B cell (primary cell): ENCODE data around the gene NLRP1. TPM values are rescaled to one million over a fixed set of nuclear protein-coding genes. Genes with fewer than 3 reads are reported as not detected.

Experiments
- ATAC-seq: fragments of 200-7000 bp; cut with Tn5 transposase; one replicate; pipeline ENCODE4 v1.10.0; 2021; ENCODE audit warnings: low read depth, mild to moderate bottlenecking, moderate number of reproducible peaks, moderate library complexity
- CTCF ChIA-PET: fragments of 350-600 bp; sonication (Branson Sonifier 250); formaldehyde crosslinking; loops from one replicate; lab custom pipeline; 2021; ENCODE audit warnings: antibody characterized with exemption, inconsistent platforms; lab: Charles Lee
- POLR2A ChIA-PET: fragments of 350-600 bp; sonication (Branson Sonifier 250); formaldehyde crosslinking; loops from one replicate; lab custom pipeline; 2021; ENCODE audit warnings: antibody characterized with exemption; lab: Charles Lee
- DNase-seq: peaks from one replicate; pipeline ENCODE4 v3.0.0; 2013
- H2AFZ ChIP-seq: 2 replicates; pipeline ENCODE4 v1.6.1; 2012; ENCODE audit warnings: mild to moderate bottlenecking, low read depth, low read length; ENCODE audit not compliant: insufficient read depth, poor library complexity, severe bottlenecking
- H3K27ac ChIP-seq, 2 donors: 1 replicate in 1 of 2; 2 replicates in 1 of 2; pipeline ENCODE4 v1.5.1; 2012 to 2013; ENCODE audit warnings: low read length in 2 of 2, mild to moderate bottlenecking in 2 of 2, moderate library complexity in 1 of 2
- H3K27me3 ChIP-seq, 4 experiments: fragments of 200-600 bp in 1 of 4; sonication (generic) in 1 of 4; replicated peaks in 1 of 4; 1 replicate in 2 of 4; 2 replicates in 2 of 4; pipeline versions ENCODE4 v1.6.1 to v1.7.0; 2013 to 2016; ENCODE audit warnings: low read length in 3 of 4, mild to moderate bottlenecking in 2 of 4, mixed read lengths in 1 of 4, moderate library complexity in 1 of 4; ENCODE audit not compliant: insufficient read depth in 4 of 4, control insufficient read depth in 3 of 4; ENCODE audit errors: control extremely low read depth in 1 of 4
- H3K36me3 ChIP-seq, 2 experiments: replicated peaks in 1 of 2; 1 replicate in 1 of 2; 2 replicates in 1 of 2; pipeline versions ENCODE4 v1.6.1 to v1.7.1; 2013; ENCODE audit warnings: low read length in 1 of 2; ENCODE audit not compliant: insufficient read depth in 2 of 2, control insufficient read depth in 1 of 2; ENCODE audit errors: control extremely low read depth in 1 of 2, extremely low read depth in 1 of 2
- H3K4me1 ChIP-seq, 2 donors: fragments of 200-600 bp in 1 of 2; sonication (generic) in 1 of 2; 1 replicate in 1 of 2; 2 replicates in 1 of 2; pipeline versions ENCODE4 v1.5.1 to v1.6.1; 2013 to 2017; ENCODE audit warnings: low read length in 2 of 2; ENCODE audit not compliant: control insufficient read depth in 2 of 2, insufficient read depth in 2 of 2
- H3K4me2 ChIP-seq: replicated peaks from 2 replicates; pipeline ENCODE3; 2012; ENCODE audit warnings: mild to moderate bottlenecking, low read depth, low read length; ENCODE audit not compliant: poor library complexity, severe bottlenecking
- H3K4me3 ChIP-seq, 5 experiments: fragments of 200-600 bp in 1 of 5; sonication (generic) in 1 of 5; 1 replicate in 3 of 5; 2 replicates in 2 of 5; pipeline versions ENCODE4 v1.5.1 to v1.7.0; 2011 to 2016; ENCODE audit warnings: low read length in 4 of 5, mild to moderate bottlenecking in 4 of 5, low read depth in 2 of 5, control low read depth in 1 of 5, moderate library complexity in 1 of 5; ENCODE audit not compliant: insufficient read depth in 1 of 5; ENCODE audit errors: control extremely low read depth in 1 of 5, extremely low read depth in 1 of 5
- H3K79me2 ChIP-seq: fragments of 200-600 bp; sonication (generic); one replicate; pipeline ENCODE4 v1.6.0; 2016; ENCODE audit warnings: low read length; ENCODE audit not compliant: control insufficient read depth, insufficient read depth
- H3K9ac ChIP-seq: fragments of 200-600 bp; sonication (generic); 2 replicates; pipeline ENCODE4 v1.6.1; 2017; ENCODE audit warnings: mild to moderate bottlenecking, low read length, moderate library complexity
- H3K9me3 ChIP-seq, 3 donors: one replicate each; pipeline versions ENCODE4 v1.6.1 to v1.7.1; 2013; ENCODE audit warnings: low read length in 2 of 3; ENCODE audit not compliant: control insufficient read depth in 2 of 3, insufficient read depth in 1 of 3; ENCODE audit errors: control extremely low read depth in 1 of 3
- H4K20me1 ChIP-seq: 2 replicates; pipeline ENCODE4 v1.6.0; 2012; ENCODE audit warnings: mild to moderate bottlenecking, low read length; ENCODE audit not compliant: insufficient read depth, control insufficient read depth, poor library complexity, severe bottlenecking
- H3K27ac Mint-ChIP-seq: one replicate; pipeline ENCODE4 v1.8.0; 2021; ENCODE audit warnings: mixed read lengths
- H3K27me3 Mint-ChIP-seq: one replicate; pipeline ENCODE4 v1.8.0; 2021; ENCODE audit warnings: mixed read lengths
- H3K4me1 Mint-ChIP-seq: one replicate; pipeline ENCODE4 v1.8.0; 2021; ENCODE audit warnings: mixed read lengths
- H3K4me3 Mint-ChIP-seq: one replicate; pipeline ENCODE4 v1.8.0; 2021; ENCODE audit warnings: mixed read lengths
- H3K9me3 Mint-ChIP-seq: one replicate; pipeline ENCODE4 v1.8.0; 2022; ENCODE audit warnings: mixed read lengths; ENCODE audit not compliant: insufficient read depth
- EZH2 ChIP-seq: IDR thresholded peaks from 2 replicates; pipeline ENCODE4 v1.6.1; 2012; ENCODE audit warnings: borderline replicate concordance, low read depth, mild to moderate bottlenecking, moderate library complexity, low read length; ENCODE audit not compliant: insufficient read depth, poor library complexity, severe bottlenecking
- WGBS: methylation state at CpG from one replicate; pipeline ENCODE4 v1.1.5; 2013; ENCODE audit warnings: missing lambda C conversion rate; ENCODE audit not compliant: insufficient coverage; 5-methylcytosine and 5-hydroxymethylcytosine counted together
- intact Hi-C: fragments of 100-400 bp; cut with micrococcal nuclease; formaldehyde crosslinking; loops from one replicate; pipeline ENCODE4 v1.10.0; 2022
- polyA plus RNA-seq: library from polyadenylated mRNA; depleted of rRNA; stranded (reverse); fragments of >200 nt; gene quantifications from 2 replicates; pipeline ENCODE4 v1.2.3, GENCODE V29; 2012
- total RNA-seq, 2 donors: library from RNA; stranded (reverse); fragments of 120-200 nt in 1 of 2; gene quantifications; 1 replicate in 1 of 2; 2 replicates in 1 of 2; pipeline versions ENCODE4 v1.2.3 to v1.2.4, GENCODE V29; 2013 to 2022
- TF ChIP-seq, protein P1 (sequence below): fragments of 200-600 bp; IDR thresholded peaks from one replicate; pipeline ENCODE4 v1.8.0; 2022; ENCODE audit warnings: antibody characterized with exemption, mild to moderate bottlenecking

Gene NLRP1
- total and polyA plus RNA-seq, 2 donors (not counting 1 experiment from before 2014, with no cell fraction given), result 141 to 189 TPM

DNA sequence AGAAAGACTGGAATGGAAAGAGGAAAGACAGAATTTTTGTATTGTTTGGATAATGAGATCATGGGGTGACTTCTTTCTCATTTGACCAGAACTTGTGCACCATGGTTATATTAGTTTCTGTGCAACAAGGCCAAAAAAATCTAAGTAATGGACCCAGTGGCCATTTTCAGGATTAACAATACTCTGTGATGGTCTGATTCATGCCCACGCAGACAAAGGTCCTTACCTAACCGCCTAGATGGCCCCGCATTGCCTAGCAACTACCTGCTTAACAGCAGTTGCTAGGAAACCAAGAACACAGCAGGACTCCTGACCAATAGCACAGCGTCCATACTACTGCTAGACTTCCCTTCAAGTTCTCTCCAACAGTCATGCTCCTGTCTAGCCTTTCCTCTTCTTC, 75.5 kb downstream of the NLRP1 start:
- no peaks in the 10 kb centered on the region for H3K79me2 ChIP-seq
- peaks cover 10% of the 10 kb centered on the region for H3K4me1 Mint-ChIP-seq
- H3K4me3 ChIP-seq, result no peak overlapping the region
- H3K9me3 Mint-ChIP-seq, result no peaks in the 10 kb centered on the region
- DNase-seq (no peak), ATAC-seq (no peak)
- 88% methylated on average over 4 of the region's 4 CpGs for WGBS
- no peaks in the 10 kb centered on the region for H4K20me1 ChIP-seq
- intact Hi-C loops, result no loop called here
- no peak overlapping the region for H3K27ac ChIP-seq
- H3K9me3 ChIP-seq, result peaks cover 0 to 4% (median 0%) of the 10 kb centered on the region in 3 donors
- H3K36me3 ChIP-seq, result peaks cover 2 to 32% of the 10 kb centered on the region in 2 experiments
- no peak overlapping the region for H3K4me3 Mint-ChIP-seq
- ChIA-PET POLR2A (no interaction called here), CTCF (no interaction called here)
- H2AFZ ChIP-seq, result no peak overlapping the region
- H3K27ac Mint-ChIP-seq, result no peak overlapping the region
- no peak overlapping the region for H3K4me2 ChIP-seq
- no peaks in the 10 kb centered on the region for H3K27me3 Mint-ChIP-seq
- no peaks in the 10 kb centered on the region for H3K27me3 ChIP-seq
- H3K9ac ChIP-seq, result no peak overlapping the region
- H3K4me1 ChIP-seq, result peaks cover 5 to 6% of the 10 kb centered on the region in 2 donors
- no peak for TF ChIP-seq EZH2
- TF ChIP-seq, protein P1, sequence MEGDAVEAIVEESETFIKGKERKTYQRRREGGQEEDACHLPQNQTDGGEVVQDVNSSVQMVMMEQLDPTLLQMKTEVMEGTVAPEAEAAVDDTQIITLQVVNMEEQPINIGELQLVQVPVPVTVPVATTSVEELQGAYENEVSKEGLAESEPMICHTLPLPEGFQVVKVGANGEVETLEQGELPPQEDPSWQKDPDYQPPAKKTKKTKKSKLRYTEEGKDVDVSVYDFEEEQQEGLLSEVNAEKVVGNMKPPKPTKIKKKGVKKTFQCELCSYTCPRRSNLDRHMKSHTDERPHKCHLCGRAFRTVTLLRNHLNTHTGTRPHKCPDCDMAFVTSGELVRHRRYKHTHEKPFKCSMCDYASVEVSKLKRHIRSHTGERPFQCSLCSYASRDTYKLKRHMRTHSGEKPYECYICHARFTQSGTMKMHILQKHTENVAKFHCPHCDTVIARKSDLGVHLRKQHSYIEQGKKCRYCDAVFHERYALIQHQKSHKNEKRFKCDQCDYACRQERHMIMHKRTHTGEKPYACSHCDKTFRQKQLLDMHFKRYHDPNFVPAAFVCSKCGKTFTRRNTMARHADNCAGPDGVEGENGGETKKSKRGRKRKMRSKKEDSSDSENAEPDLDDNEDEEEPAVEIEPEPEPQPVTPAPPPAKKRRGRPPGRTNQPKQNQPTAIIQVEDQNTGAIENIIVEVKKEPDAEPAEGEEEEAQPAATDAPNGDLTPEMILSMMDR, result no peak

DNA sequence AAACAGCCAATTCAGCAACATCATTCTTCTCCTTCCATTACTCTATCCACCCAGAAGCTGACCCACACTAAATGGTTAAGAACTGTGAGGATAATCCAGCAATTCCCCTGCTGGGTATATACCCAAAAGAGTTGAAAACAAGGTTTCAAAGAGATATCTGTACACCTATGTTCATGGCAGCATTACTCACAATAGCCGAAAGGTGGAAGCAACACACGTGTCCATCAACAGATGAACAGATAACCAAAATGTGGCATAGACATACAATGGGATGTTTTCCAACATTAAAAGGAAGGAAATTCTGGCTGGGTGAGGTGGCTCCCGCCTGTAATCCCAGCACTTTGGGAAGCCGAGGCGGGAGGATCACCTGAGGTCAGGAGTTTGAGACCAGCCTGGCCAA, 78.0 kb downstream of the NLRP1 start:
- ATAC-seq (no peak), DNase-seq (no peak)
- Histone ChIP-seq H3K79me2 (no peaks in the 10 kb centered on the region), H3K4me1 (no peaks in the 10 kb centered on the region), H3K9me3 (peaks cover 0 to 1% (median 0%) of the 10 kb centered on the region in 3 donors), H3K4me3 (no peak overlapping the region), H3K9ac (no peak overlapping the region), H3K27ac (no peak overlapping the region), H3K27me3 (no peaks in the 10 kb centered on the region), H3K36me3 (peaks cover 2 to 26% of the 10 kb centered on the region in 2 experiments), H2AFZ (no peak overlapping the region), H3K4me2 (no peak overlapping the region), H4K20me1 (no peaks in the 10 kb centered on the region)
- TF ChIP-seq, protein P1, result no peak
- TF ChIP-seq EZH2, result no peak
- ChIA-PET POLR2A (no interaction called here), CTCF (interaction anchor here (0.7 kb wide), 2 partner anchors 152 to 568 kb away, joined by 3 to 4 read pairs; no protein-coding TSS in a partner anchor)
- no peak overlapping the region for H3K4me3 Mint-ChIP-seq
- H3K27ac Mint-ChIP-seq, result no peak overlapping the region
- H3K4me1 Mint-ChIP-seq, result peaks cover 4% of the 10 kb centered on the region
- WGBS, result 100% methylated on average over 2 of the region's 5 CpGs
- no peaks in the 10 kb centered on the region for H3K27me3 Mint-ChIP-seq
- intact Hi-C loops, result no loop called here
- H3K9me3 Mint-ChIP-seq, result no peaks in the 10 kb centered on the region
